Measurements from ENCODE around the gene EBP. TPM values are rescaled to one million over a fixed set of nuclear protein-coding genes. Genes with fewer than 3 reads are reported as not detected.

The EBP gene
- total and polyA plus RNA-seq, 9 of the 15 experiments (the other 6 are each of a cell fraction or from before 2014, with no cell fraction given), result 228 to 987 (median 274) TPM

GRCh38 chrX:48475774-48476577 is 45.6 kb upstream of the EBP start, which contains the start of gene FTSJ1 (continued):
- TF ChIP-seq ARID3B (CRISPR knock-in tag; IDR thresholded peaks at IDR 0.05; ENCODE audit: borderline replicate concordance) (no peak), ZNF785 (CRISPR knock-in tag; IDR thresholded peaks at IDR 0.05) (no peak), NBN (IDR thresholded peaks at IDR 0.05; ENCODE audit: low read depth) (no peak), ETV6 (IDR thresholded peaks at IDR 0.05; ENCODE audit: borderline replicate concordance in 1 of 2, low read depth in 2 of 2, low read length in 1 of 2) (no peak), ETV6 (CRISPR knock-in tag; IDR thresholded peaks at IDR 0.05; ENCODE audit: borderline replicate concordance) (no peak), PPARD (CRISPR knock-in tag; IDR thresholded peaks at IDR 0.05) (no peak), FOXA1 (IDR thresholded peaks at IDR 0.05; ENCODE audit: borderline replicate concordance) (no peak), ZNF232 (CRISPR knock-in tag; IDR thresholded peaks at IDR 0.05) (no peak), ZNF134 (CRISPR knock-in tag; conservative IDR thresholded peaks at IDR 0.05) (no peak), ZNF695 (CRISPR knock-in tag; IDR thresholded peaks at IDR 0.05) (no peak), ERF (CRISPR knock-in tag; IDR thresholded peaks at IDR 0.05) (no peak), KAT7 (CRISPR knock-in tag; IDR thresholded peaks at IDR 0.05; ENCODE audit: borderline replicate concordance) (no peak), KLF6 (CRISPR knock-in tag; IDR thresholded peaks at IDR 0.05; ENCODE audit: borderline replicate concordance) (no peak), RCOR1 (IDR thresholded peaks at IDR 0.05; ENCODE audit: borderline replicate concordance in 1 of 2, low read depth in 2 of 2, low read length in 2 of 2) (0 out of 4 replicates have a peak, but pooled peaks of 1 of the 2 experiments have one; percentile 8), HINFP (tag; conservative IDR thresholded peaks at IDR 0.05; ENCODE audit: low read depth) (no peak), E4F1 (CRISPR knock-in tag; IDR thresholded peaks at IDR 0.05; ENCODE audit: borderline replicate concordance) (no peak), PML (IDR thresholded peaks at IDR 0.05; ENCODE audit: low read length) (peak; percentile 22; the same call in 1 of the 2 replicates), OTX1 (CRISPR knock-in tag; IDR thresholded peaks at IDR 0.05) (no peak), GATAD2B (IDR thresholded peaks at IDR 0.05; ENCODE audit: borderline replicate concordance) (no peak), CHD1 (IDR thresholded peaks at IDR 0.05; ENCODE audit: low read length) (no peak), ZNF766 (CRISPR knock-in tag; conservative IDR thresholded peaks at IDR 0.05) (peak; percentile 78; the same call in 1 of the 2 replicates), NR3C1 (CRISPR knock-in tag; IDR thresholded peaks at IDR 0.05) (no peak)
